HG02763 (cell line): Measurements from ENCODE around the gene UGT2B11.
"Not testable (repeated sequence)": the region's sequence is repeated elsewhere in the genome, so short reads cannot be mapped to it uniquely, and the experiment has no call there.

Experiments
- ATAC-seq: cut with Tn5 transposase; IDR thresholded peaks from one replicate; pipeline ENCODE4 v1.9.1; 2021; ENCODE audit warnings: mild to moderate bottlenecking, moderate library complexity; ENCODE audit not compliant: unreplicated experiment

Gene UGT2B11

GRCh38 chr4:69170233-69171134 lies 44.1 kb downstream of the UGT2B11 start:
- peak; percentile 67 for ATAC-seq

- ATAC-seq: not testable (repeated sequence)
Measured at GRCh38 chr4:69169171-69169570, 45.4 kb downstream of the UGT2B11 start.

DNA sequence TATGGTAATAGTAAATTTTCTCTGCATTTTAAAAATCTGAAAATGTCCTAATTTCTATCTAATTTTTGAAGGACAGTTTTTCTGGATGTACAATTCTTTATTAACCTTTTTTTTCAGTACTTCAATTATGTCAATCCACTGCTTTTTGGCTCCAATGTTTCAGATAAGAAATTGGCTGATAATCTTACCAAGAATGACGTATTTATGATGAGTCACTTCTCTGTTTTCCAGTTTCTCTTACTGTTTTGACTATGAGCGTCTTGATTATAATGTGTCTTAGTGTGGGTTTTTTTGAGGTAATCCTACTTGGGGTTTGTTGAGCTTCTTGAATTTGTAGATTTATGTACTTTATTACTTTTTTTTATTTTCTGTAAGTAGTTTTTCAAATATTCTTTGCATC lies 47.2 kb downstream of the UGT2B11 start:
- ATAC-seq: no peak

DNA sequence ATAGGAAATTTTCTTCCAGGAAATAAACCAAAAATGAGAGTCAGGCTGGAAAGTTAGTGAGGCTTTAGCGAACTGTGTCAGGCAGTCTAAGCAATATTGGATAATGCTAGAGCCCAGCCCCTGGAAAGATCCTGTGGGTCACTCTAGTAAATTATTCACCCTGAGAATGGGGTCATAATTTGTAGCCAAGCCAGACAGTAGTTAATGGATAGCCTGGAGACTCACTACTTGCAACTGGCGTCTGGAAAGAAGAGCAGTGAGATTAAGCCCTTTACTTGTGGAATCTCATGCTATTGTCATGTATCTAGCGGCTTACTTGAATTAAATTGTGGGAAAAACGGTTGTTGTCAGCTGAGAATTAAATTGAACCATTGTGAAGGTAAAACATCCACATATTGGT lies 48.2 kb downstream of the UGT2B11 start:
- not testable (repeated sequence) for ATAC-seq

GRCh38 chr4:69165707-69166106 lies 48.8 kb downstream of the UGT2B11 start:
- ATAC-seq: not testable (repeated sequence)

GRCh38 chr4:69156913-69157312 lies 57.6 kb downstream of the UGT2B11 start:
- ATAC-seq: no peak

- ATAC-seq: no peak
Measured at GRCh38 chr4:69154021-69154420, 60.5 kb downstream of the UGT2B11 start.
